ENCODE results near the gene EPG5. TPM values are rescaled to one million over a fixed set of nuclear protein-coding genes. Genes with fewer than 3 reads are reported as not detected.

The EPG5 gene
- polyA plus RNA-seq, 1 of the 3 experiments (the other 2 are of a cell fraction): 13.6 TPM

GRCh38 chr18:45957100-45957499 lies 10.0 kb downstream of the EPG5 start:
- Histone ChIP-seq H3K27ac (ENCODE audit: low read depth in 2 of 2, low read length in 1 of 2) (peak overlapping the region; percentile 29 to 86; a peak in 3 of 4 replicates), H3K4me1 (ENCODE audit: control insufficient read depth in 1 of 2, insufficient read depth in 2 of 2, low read depth in 1 of 2, low read length in 1 of 2) (peaks cover 0 to 68% of the 10 kb centered on the region in 2 experiments; a peak in 2 of 4 replicates), H4K20me1 (ENCODE audit: insufficient read depth) (no peaks in the 10 kb centered on the region), H3K4me3 (ENCODE audit: low read depth in 2 of 2, low read length in 1 of 2) (no peak overlapping the region), H3K36me3 (replicated peaks in 1 of 2; ENCODE audit: control insufficient read depth in 1 of 2, insufficient read depth in 2 of 2, low read length in 1 of 2) (peaks cover 22 to 47% of the 10 kb centered on the region in 2 experiments), H3F3A (replicated peaks; ENCODE audit: insufficient read depth) (peaks cover 78% of the 10 kb centered on the region), H3K9me2 (no peaks in the 10 kb centered on the region), H3K9me3 (no peaks in the 10 kb centered on the region), H2AFZ (ENCODE audit: low read depth) (no peak overlapping the region), H3K79me2 (ENCODE audit: insufficient read depth) (peaks cover 90% of the 10 kb centered on the region), H3K27me3 (ENCODE audit: insufficient read depth) (no peaks in the 10 kb centered on the region), H3K9ac (peak overlapping the region; percentile 1; the same call in 1 of the 2 replicates), H3K4me2 (0 out of 2 replicates have a peak overlapping the region, but pooled peaks have one; percentile 50)
- no peak for DNase-seq
- ChIA-PET CTCF (no interaction called here), POLR2A (no interaction called here)
- peak; percentile 32; the same call in 1 of the 2 replicates for TF ChIP-seq TCF12 (IDR thresholded peaks at IDR 0.05)
- peak; percentile 70 for TF ChIP-seq PBX3 (IDR thresholded peaks at IDR 0.05)
- no peak for TF ChIP-seq NRF1 (IDR thresholded peaks at IDR 0.05; ENCODE audit: low read depth, low read length)
- TF ChIP-seq NFIC (IDR thresholded peaks at IDR 0.05; ENCODE audit: borderline replicate concordance): peak; percentile 50
- TF ChIP-seq EP300 (IDR thresholded peaks at IDR 0.05; ENCODE audit: borderline replicate concordance in 1 of 2, low read depth in 1 of 2, low read length in 1 of 2): 0 out of 4 replicates have a peak, but pooled peaks of 1 of the 2 experiments have one; percentile 16

GRCh38 chr18:45954070-45954934 lies 12.8 kb downstream of the EPG5 start:
- peak overlapping the region; percentile 56 to 86; a peak in 3 of 4 replicates for H3K27ac ChIP-seq (ENCODE audit: low read depth in 2 of 2, low read length in 1 of 2)
- no peaks in the 10 kb centered on the region for H3K9me2 ChIP-seq
- H3K4me2 ChIP-seq: peak overlapping the region; percentile 51
- H2AFZ ChIP-seq (ENCODE audit: low read depth): no peak overlapping the region
- no peak overlapping the region for H3K4me3 ChIP-seq (ENCODE audit: low read depth in 2 of 2, low read length in 1 of 2)
- peaks cover 42 to 61% of the 10 kb centered on the region in 2 experiments for H3K36me3 ChIP-seq (replicated peaks in 1 of 2; ENCODE audit: control insufficient read depth in 1 of 2, insufficient read depth in 2 of 2, low read length in 1 of 2)
- DNase-seq: no peak
- POLR2A ChIA-PET: no interaction called here
- H3K4me1 ChIP-seq (ENCODE audit: control insufficient read depth in 1 of 2, insufficient read depth in 2 of 2, low read depth in 1 of 2, low read length in 1 of 2): peaks cover 0 to 63% of the 10 kb centered on the region in 2 experiments; a peak in 2 of 4 replicates
- peak overlapping the region; percentile 43 for H3K9ac ChIP-seq
- H3K79me2 ChIP-seq (ENCODE audit: insufficient read depth): peaks cover 83% of the 10 kb centered on the region
- H3F3A ChIP-seq (replicated peaks; ENCODE audit: insufficient read depth): peaks cover 77% of the 10 kb centered on the region
- H3K27me3 ChIP-seq (ENCODE audit: insufficient read depth): no peaks in the 10 kb centered on the region
- whole genome bisulfite sequencing (ENCODE audit: low lambda C conversion rate): 20% methylated on average over 7 of the region's 7 CpGs
- CTCF ChIA-PET: interaction anchor here (0.6 to 1.2 kb wide), 2 partner anchors 20 to 149 kb away, joined by 3 to 4 read pairs; no protein-coding TSS in a partner anchor
- H3K9me3 ChIP-seq: no peaks in the 10 kb centered on the region
- no peaks in the 10 kb centered on the region for H4K20me1 ChIP-seq (ENCODE audit: insufficient read depth)
- no peak for TF ChIP-seq RFX5 (IDR thresholded peaks at IDR 0.05; ENCODE audit: low read length)
- peak; percentile 97 for TF ChIP-seq TEAD4 (IDR thresholded peaks at IDR 0.05; ENCODE audit: borderline replicate concordance, insufficient read depth)
- TF ChIP-seq GABPA (IDR thresholded peaks at IDR 0.05; ENCODE audit: low read depth): peak; percentile 38; the same call in 1 of the 2 replicates
- TF ChIP-seq MAX (IDR thresholded peaks at IDR 0.05; ENCODE audit: low read depth): peak; percentile 86
- TF ChIP-seq JUND (IDR thresholded peaks at IDR 0.05): peak; percentile 95
- 0 out of 2 replicates have a peak, but pooled peaks have one; percentile 28 for TF ChIP-seq YY1 (IDR thresholded peaks at IDR 0.05; ENCODE audit: low read depth)
- TF ChIP-seq ZBTB33 (IDR thresholded peaks at IDR 0.05; ENCODE audit: borderline replicate concordance, low read depth): no peak
- no peak for TF ChIP-seq FOXM1 (IDR thresholded peaks at IDR 0.05; ENCODE audit: low read depth)
- TF ChIP-seq ELF1 (IDR thresholded peaks at IDR 0.05): peak; percentile 24; the same call in 1 of the 2 replicates
- peak; percentile 68; the same call in 1 of the 2 replicates for TF ChIP-seq RXRA (IDR thresholded peaks at IDR 0.05; ENCODE audit: borderline replicate concordance, low read depth)
- peak; percentile 98 for TF ChIP-seq FOSL2 (IDR thresholded peaks at IDR 0.05; ENCODE audit: borderline replicate concordance, low read depth)
- TF ChIP-seq SIN3A (IDR thresholded peaks at IDR 0.05; ENCODE audit: borderline replicate concordance, low read depth, low read length): peak; percentile 71; the same call in 1 of the 2 replicates
- peak; percentile 89 for TF ChIP-seq TCF12 (IDR thresholded peaks at IDR 0.05)
- TF ChIP-seq NFIC (IDR thresholded peaks at IDR 0.05; ENCODE audit: borderline replicate concordance): peak; percentile 71
- TF ChIP-seq MXI1 (IDR thresholded peaks at IDR 0.05; ENCODE audit: low read depth, low read length): no peak
- TF ChIP-seq MEF2A (IDR thresholded peaks at IDR 0.05; ENCODE audit: borderline replicate concordance, low read depth): no peak
- TF ChIP-seq PBX3 (IDR thresholded peaks at IDR 0.05): peak; percentile 85
- no peak for TF ChIP-seq SMC3 (IDR thresholded peaks at IDR 0.05; ENCODE audit: low read depth, low read length)
- TF ChIP-seq GATA2 (CRISPR knock-in tag; IDR thresholded peaks at IDR 0.05): no peak
- TF ChIP-seq POLR2AphosphoS5 (IDR thresholded peaks at IDR 0.05; ENCODE audit: low read depth, low read length): peak; percentile 59; the same call in 1 of the 2 replicates
- TF ChIP-seq TAF1 (IDR thresholded peaks at IDR 0.05; ENCODE audit: borderline replicate concordance, low read depth, low read length): 0 out of 2 replicates have a peak, but pooled peaks have one; percentile 7

Data from SK-N-SH (cell line).